Measurements from ENCODE around the gene KHDC4. TPM values are rescaled to one million over a fixed set of nuclear protein-coding genes. Genes with fewer than 3 reads are reported as not detected.
A peak's percentile ranks its signal among the peaks of the same experiment; 100 is the strongest.

The KHDC4 gene
- total and polyA plus RNA-seq, 10 of the 15 experiments (the other 5 are each of a cell fraction or from before 2014, with no cell fraction given), result 11.7 to 109 (median 41.9) TPM

GRCh38 chr1:155910621-155911121 is 23.5 kb downstream of the KHDC4 start (continued):
- TF ChIP-seq NKRF (conservative IDR thresholded peaks at IDR 0.05), result no peak
- TF ChIP-seq TCF3 (IDR thresholded peaks at IDR 0.05; ENCODE audit: borderline replicate concordance, insufficient read depth, low read depth, low read length), result no peak
- peak; percentile 93 for TF ChIP-seq RAD51 (IDR thresholded peaks at IDR 0.05)
- no peak for TF ChIP-seq CHD4 (IDR thresholded peaks at IDR 0.05)
- no peak for TF ChIP-seq HDGF (IDR thresholded peaks at IDR 0.05)
- TF ChIP-seq SREBF1 (IDR thresholded peaks at IDR 0.05; ENCODE audit: low read length), result no peak
- TF ChIP-seq MEF2A (IDR thresholded peaks at IDR 0.05; ENCODE audit: insufficient read depth, low read depth, low read length), result no peak
- TF ChIP-seq BCLAF1 (IDR thresholded peaks at IDR 0.05), result no peak
- TF ChIP-seq MXI1 (IDR thresholded peaks at IDR 0.05; ENCODE audit: low read depth, low read length), result no peak
- no peak for TF ChIP-seq REST (IDR thresholded peaks at IDR 0.05; ENCODE audit: low read depth, low read length)
- no peak for TF ChIP-seq ZNF687 (IDR thresholded peaks at IDR 0.05)
- TF ChIP-seq DPF2 (IDR thresholded peaks at IDR 0.05), result no peak
- no peak for TF ChIP-seq STAT3 (IDR thresholded peaks at IDR 0.05; ENCODE audit: low read depth, low read length)
- no peak for TF ChIP-seq ZBTB4 (CRISPR knock-in tag; IDR thresholded peaks at IDR 0.05)
- TF ChIP-seq RUNX3 (IDR thresholded peaks at IDR 0.05; ENCODE audit: low read length), result no peak
